HG03575 (cell line): ENCODE data around the gene COL2A1.

Source experiments
- ATAC-seq: cut with Tn5 transposase; IDR thresholded peaks from one replicate; pipeline ENCODE4 v1.9.1; 2021; ENCODE audit not compliant: unreplicated experiment, insufficient number of reproducible peaks, low FRiP score; ENCODE audit errors: extremely low read depth

COL2A1 gene

GRCh38 chr12:48031135-48031960 is 27.1 kb upstream of the COL2A1 start:
- ATAC-seq: no peak

GRCh38 chr12:48030173-48030650 is 25.9 kb upstream of the COL2A1 start:
- no peak for ATAC-seq

- no peak for ATAC-seq
Observed at GRCh38 chr12:48029491-48030172, 25.4 kb upstream of the COL2A1 start.

GRCh38 chr12:48028541-48029431 is 24.5 kb upstream of the COL2A1 start:
- ATAC-seq: no peak

GRCh38 chr12:48027183-48028002 is 23.1 kb upstream of the COL2A1 start:
- ATAC-seq: no peak

GRCh38 chr12:48026060-48026827 is 22.0 kb upstream of the COL2A1 start:
- ATAC-seq: no peak

GRCh38 chr12:48025281-48025680 is 21.0 kb upstream of the COL2A1 start:
- no peak for ATAC-seq

GRCh38 chr12:48024735-48025134 is 20.5 kb upstream of the COL2A1 start:
- no peak for ATAC-seq

- ATAC-seq: no peak
Observed at GRCh38 chr12:48023386-48023785, 19.1 kb upstream of the COL2A1 start.

- ATAC-seq: no peak
Observed at GRCh38 chr12:48022676-48023385, 18.6 kb upstream of the COL2A1 start.

GRCh38 chr12:48022180-48022521 is 17.9 kb upstream of the COL2A1 start:
- no peak for ATAC-seq

GRCh38 chr12:48021485-48022179 is 17.4 kb upstream of the COL2A1 start:
- ATAC-seq: no peak

GRCh38 chr12:48019639-48020265 is 15.5 kb upstream of the COL2A1 start:
- no peak for ATAC-seq

GRCh38 chr12:48018618-48018995 is 14.3 kb upstream of the COL2A1 start:
- ATAC-seq: no peak

- no peak for ATAC-seq
Observed at GRCh38 chr12:48017921-48018617, 13.8 kb upstream of the COL2A1 start.

GRCh38 chr12:48017496-48017895 is 13.2 kb upstream of the COL2A1 start:
- ATAC-seq: no peak
